ENCODE measurements around the gene FKBP3.

DNA sequence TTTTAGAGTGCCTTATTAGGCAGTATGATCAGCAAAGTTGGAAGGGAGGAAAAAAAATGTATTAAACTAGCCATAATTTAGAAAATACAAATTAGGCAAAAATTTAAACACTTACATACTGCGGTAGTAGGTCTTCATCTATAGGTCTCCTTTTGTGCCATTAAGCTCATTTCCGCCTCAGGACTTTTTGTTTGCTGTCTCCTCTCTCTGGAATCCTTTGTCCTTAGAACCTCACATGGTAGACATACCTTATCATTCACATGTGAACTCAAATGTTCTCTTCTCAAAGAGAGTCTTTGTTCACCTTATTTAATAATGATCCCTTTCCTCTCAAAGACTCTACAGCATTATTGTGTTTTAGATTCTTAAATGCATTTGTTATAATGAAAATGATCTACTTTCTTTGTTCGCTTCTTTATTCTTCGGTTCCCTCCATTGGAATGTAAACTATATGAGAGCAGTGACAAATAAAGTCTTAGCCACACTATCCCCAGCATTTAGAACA lies 16.2 kb upstream of the FKBP3 start:
- TF ChIP-seq, protein P1, sequence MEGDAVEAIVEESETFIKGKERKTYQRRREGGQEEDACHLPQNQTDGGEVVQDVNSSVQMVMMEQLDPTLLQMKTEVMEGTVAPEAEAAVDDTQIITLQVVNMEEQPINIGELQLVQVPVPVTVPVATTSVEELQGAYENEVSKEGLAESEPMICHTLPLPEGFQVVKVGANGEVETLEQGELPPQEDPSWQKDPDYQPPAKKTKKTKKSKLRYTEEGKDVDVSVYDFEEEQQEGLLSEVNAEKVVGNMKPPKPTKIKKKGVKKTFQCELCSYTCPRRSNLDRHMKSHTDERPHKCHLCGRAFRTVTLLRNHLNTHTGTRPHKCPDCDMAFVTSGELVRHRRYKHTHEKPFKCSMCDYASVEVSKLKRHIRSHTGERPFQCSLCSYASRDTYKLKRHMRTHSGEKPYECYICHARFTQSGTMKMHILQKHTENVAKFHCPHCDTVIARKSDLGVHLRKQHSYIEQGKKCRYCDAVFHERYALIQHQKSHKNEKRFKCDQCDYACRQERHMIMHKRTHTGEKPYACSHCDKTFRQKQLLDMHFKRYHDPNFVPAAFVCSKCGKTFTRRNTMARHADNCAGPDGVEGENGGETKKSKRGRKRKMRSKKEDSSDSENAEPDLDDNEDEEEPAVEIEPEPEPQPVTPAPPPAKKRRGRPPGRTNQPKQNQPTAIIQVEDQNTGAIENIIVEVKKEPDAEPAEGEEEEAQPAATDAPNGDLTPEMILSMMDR (IDR thresholded peaks at IDR 0.05; ENCODE audit: poor library complexity): no peak
- TF ChIP-seq EZH2 (IDR thresholded peaks at IDR 0.05; ENCODE audit: borderline replicate concordance): no peak
- no peak for TF ChIP-seq EZH2phosphoT487 (IDR thresholded peaks at IDR 0.05; ENCODE audit: low read depth, severe bottlenecking, unreplicated experiment)
